HG03575 (cell line): ENCODE results near the gene TMEM266.
"Not testable (repeated sequence)": the region's sequence is repeated elsewhere in the genome, so short reads cannot be mapped to it uniquely, and the experiment has no call there.

Experiments used
- ATAC-seq: cut with Tn5 transposase; IDR thresholded peaks from one replicate; pipeline ENCODE4 v1.9.1; 2021; ENCODE audit not compliant: unreplicated experiment, insufficient number of reproducible peaks, low FRiP score; ENCODE audit errors: extremely low read depth

TMEM266 gene, protein sequence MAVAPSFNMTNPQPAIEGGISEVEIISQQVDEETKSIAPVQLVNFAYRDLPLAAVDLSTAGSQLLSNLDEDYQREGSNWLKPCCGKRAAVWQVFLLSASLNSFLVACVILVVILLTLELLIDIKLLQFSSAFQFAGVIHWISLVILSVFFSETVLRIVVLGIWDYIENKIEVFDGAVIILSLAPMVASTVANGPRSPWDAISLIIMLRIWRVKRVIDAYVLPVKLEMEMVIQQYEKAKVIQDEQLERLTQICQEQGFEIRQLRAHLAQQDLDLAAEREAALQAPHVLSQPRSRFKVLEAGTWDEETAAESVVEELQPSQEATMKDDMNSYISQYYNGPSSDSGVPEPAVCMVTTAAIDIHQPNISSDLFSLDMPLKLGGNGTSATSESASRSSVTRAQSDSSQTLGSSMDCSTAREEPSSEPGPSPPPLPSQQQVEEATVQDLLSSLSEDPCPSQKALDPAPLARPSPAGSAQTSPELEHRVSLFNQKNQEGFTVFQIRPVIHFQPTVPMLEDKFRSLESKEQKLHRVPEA

DNA sequence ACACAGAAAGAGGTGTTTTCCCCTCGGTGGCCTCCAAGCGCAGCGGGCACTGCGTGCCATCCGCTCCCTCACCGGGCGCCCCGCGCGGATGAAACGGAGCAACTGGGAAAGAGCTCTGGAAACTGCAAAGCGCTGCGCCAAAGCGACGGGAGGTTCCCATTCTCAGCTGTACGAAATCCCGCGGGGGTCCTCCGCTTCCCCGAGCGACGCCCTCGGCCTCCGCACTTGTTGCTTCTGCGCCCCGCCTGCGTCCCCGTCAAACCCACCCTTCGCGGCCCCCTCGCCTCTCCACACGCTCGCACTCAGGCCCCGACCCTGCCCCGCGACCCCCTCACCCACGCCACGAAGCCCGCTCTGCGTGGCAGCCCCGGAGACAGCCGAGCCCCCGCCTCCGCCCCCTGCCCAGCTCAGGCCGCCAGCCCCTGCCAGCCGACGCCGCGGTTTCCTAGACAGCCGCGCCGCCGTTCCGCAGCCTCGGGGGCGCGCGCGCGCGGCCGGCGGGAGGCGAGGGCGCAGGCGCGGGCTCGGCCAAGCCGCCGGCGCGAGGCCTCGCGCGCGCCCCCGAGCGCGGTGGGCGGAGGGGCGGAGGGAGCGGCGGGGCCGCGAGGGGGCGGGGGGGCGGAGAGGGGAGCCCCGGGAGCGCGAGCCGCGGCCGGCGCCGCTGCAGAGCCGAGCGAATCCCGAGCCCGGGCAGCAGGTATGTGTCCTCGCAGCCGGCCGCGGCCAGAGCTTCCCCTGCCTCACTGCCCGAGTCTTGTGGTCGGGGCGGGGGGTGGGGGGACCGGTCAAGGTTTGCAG, at the start of gene TMEM266:
TSS of gene TMEM266 (plus strand) at position 666 of the 798 bp plus-strand sequence. CDS start 74,279 bp downstream, outside the sequence.
- ATAC-seq: no peak

DNA sequence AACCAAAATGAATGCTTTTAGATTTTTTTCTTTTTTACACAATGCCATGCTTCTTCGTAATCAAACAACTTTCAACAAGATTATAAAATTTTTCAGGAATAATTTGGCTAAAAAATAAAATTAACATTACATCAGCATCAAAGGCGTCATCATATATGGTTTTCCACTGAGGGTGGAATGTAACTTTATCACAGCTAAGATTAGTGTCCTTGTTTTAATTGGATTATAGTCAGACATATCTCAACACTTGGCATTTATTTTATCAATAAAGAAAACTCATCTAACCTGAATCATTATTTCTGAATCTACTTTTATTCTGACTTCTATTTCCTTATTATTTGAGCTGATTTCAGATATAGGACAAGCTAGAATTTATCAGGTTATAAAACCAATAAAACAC, 49.2 kb upstream of the TMEM266 start:
- ATAC-seq: no peak

DNA sequence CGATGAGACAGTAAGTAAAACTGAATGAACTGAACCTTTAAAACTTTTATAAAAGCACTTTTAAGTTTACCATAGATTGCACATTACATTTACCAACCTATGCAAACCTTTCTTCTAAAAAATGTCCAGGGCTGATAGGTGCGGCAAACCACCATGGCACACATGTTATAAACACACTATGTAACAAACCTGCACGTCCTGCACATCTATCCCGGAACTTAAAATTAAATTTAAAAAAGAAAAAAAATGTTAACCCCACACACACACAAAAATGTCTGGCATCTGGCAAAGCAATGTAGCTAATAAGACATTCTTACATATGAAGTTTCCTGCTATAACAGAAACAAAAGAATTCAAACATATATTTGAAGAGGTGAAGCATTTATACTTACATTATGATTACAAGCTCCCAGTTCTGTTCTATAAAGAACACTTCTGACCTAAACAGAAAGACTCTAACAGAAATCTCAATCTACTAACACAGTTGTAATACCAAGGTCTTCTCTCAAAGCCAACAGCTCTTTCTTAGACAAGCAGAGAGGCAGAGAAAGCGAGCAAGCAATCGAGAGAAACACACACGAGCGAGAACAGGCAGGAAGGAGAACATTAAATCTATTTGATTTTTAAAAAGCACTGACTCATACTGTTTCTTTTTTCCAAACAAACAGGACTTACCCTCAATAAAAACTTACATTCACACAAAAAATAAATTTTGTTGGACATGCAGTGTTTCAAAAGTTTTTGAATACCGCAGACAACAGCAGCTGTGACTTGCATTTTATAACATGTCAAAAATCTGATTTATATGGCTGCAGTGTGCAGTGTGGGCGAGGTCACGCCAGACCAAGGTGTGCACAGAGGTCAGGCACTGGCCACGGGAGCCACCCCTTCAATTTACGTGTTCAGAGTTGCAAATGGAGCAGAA, 47.9 kb upstream of the TMEM266 start, which contains the start of gene NRG4:
TSS of gene NRG4 (minus strand) at position 798 of the 925 bp plus-strand sequence. CDS start 1,194 bp downstream, outside the sequence.
- ATAC-seq: no peak

- ATAC-seq: not testable (repeated sequence)
Observed at GRCh38 chr15:76013470-76013869, 46.3 kb upstream of the TMEM266 start.

GRCh38 chr15:76024021-76024768, 35.6 kb upstream of the TMEM266 start:
- ATAC-seq: no peak

DNA sequence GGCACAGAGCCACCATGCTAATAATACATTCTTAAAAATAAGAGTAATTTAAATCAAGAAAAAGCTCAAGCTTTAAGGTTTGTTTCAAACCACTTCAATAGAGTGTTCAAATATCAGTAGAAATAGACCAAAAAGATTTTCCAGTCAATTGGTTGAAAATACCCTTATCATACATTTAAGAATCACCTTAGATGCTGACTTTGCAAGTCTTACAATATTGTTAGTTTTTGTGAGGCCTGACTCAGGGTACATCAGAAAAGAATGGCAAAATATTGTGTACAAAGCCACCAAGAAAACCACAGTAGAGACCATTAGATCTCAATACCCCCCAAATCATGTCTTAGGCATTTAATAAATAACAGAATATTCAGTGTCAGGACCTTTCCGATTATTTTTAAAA, 27.7 kb upstream of the TMEM266 start:
- no peak for ATAC-seq

DNA sequence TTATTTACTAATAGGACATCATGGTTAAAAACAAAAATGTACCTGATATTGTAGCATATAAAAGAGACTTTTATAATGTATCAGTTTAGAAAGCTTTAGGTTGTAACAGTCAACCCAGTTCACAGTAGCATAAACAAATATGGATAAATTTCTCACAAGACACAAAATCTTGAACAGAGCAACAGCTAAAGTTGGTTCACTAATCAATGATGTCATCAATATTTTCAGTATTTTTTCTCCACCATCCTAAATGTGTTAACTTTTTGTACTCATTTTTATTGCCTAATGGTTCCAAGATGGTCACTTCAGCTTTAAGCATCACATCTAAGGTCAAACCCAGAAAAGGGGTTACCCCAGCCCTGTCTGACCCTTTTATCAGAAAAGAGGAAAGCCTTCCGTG, 26.3 kb upstream of the TMEM266 start:
- ATAC-seq: no peak

- ATAC-seq: no peak
Observed at GRCh38 chr15:76034111-76034510, 25.7 kb upstream of the TMEM266 start.

DNA sequence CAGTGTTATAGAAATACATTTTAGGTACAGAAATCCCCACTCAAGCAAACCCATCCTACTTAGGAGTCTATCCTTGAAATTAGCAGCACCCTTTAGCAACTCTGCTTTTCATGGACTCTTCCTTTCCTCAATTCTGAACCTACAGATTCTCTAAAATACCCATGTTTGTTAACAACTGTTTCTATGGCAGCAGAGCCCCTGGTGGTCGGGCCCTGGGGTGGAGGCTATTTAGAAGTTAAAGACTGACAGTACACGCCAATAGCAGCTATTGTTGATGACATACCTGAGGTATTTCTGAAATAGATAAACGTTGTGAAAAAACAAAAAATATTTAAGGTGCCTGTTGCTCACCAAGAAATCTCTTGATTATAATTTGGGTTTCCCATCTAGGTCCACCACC, 24.2 kb upstream of the TMEM266 start:
- no peak for ATAC-seq

DNA sequence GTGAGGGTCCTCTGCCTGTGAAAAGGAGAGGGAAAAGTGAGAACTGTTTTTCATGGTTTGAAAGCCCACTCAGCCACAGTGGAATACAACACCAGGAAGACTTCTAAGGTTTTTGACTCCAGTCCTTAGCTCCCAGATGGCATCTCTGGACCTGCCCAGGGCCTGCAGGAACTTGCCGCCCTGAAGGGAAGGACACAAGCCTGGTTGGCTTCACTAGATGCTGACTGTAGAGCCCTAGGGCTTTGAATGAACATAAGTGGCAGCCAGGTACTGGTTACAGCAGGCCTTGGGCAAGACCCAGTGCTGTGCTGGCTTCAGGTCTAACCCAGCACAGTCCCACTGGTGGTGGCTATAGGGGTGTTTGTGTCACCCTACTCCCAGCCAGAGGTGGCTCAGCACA, 21.3 kb upstream of the TMEM266 start:
- ATAC-seq: no peak

DNA sequence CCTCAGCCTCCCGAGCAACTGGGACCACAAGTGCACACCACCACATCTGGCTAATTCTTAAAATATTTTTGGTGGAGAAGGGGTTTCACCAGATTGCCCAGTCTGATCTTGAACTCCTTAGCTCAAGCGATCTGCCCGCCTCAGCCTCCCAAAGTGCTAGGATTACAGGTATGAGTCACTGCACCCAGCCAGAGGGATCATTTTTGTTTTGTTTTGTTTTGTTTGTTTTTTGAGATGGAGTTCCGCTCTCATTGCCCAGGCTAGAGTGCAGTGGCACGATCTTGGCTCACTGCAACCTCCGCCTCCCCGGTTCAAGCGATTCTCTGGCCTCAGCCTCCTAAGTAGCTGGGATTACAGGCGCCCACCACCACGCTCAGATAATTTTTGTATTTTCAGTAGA, 5.6 kb upstream of the TMEM266 start:
- ATAC-seq: not testable (repeated sequence)

GRCh38 chr15:76056931-76057330, 2.9 kb upstream of the TMEM266 start:
- ATAC-seq: peak; percentile 61

GRCh38 chr15:76057332-76058000, 2.3 kb upstream of the TMEM266 start:
- ATAC-seq: no peak

GRCh38 chr15:76058714-76059319, 968 bp upstream of the TMEM266 start:
- no peak for ATAC-seq

DNA sequence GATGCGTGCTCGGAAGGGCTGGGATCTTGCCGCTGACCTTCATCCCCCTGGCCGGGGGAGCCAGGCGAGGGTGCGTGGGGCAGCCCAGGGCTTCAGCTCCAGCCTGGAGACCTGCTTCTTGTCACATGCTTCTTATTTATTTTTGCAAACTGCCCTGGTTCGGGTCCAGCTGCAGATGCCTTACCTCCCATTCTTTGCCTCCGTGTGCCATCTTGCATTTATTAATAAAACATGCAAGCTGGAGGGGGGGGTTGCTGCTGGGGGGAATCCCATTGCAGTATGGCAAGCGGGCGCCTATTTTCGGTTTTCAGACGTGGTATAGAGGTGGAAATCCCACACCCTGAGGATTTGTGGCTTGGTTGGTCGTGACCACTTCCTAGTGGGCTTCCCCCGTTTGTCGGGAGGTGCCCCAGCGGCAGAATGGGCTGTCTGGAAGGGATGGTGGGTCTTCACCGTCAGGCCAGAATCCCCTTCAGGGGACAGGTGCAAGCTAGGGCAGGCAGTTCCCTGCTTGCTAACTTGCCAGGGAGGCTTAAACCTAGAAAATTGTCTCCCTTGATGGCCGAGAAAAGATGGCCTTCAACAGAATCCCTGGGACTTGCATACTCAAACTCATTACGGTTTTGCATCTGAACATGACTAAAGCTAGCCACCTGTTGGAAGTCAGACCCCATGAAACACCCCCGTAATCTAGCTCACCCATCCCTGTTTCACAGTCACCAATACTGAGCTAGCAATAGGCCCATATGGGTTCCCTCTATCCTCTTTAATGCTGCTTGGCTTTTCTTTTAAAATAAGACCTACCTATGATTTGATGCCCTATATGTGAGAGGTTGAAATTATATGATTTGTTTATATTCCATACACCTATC, 569 bp downstream of the TMEM266 start:
- no peak for ATAC-seq

- ATAC-seq: no peak
Observed at GRCh38 chr15:76061700-76062099, 1.9 kb downstream of the TMEM266 start.
